Stimulated activated effector memory CD8-positive, alpha-beta T cell treated with anti-CD3 and anti-CD28 coated beads, Interleukin-12 subunit alpha, Interleukin-12 subunit beta, amount 100 ng/mL, for 72 hours (primary cell): ENCODE data around the gene NECTIN1.
"Not testable (repeated sequence)": the region's sequence is repeated elsewhere in the genome, so short reads cannot be mapped to it uniquely, and the experiment has no call there.

Source experiments
- ATAC-seq: fragments of 150-1000 bp; cut with Tn5 transposase; 2 replicates; pipeline ENCODE4 v1.10.0; 2021
- DNase-seq, 2 donors: peaks; one replicate each; pipeline ENCODE4 v3.0.0; 2021 to 2022; ENCODE audit warnings: low spot score in 2 of 2
- H3K27ac Mint-ChIP-seq: one replicate; pipeline ENCODE4 v1.8.0; 2022; ENCODE audit warnings: mild to moderate bottlenecking, mixed read lengths
- H3K36me3 Mint-ChIP-seq: one replicate; pipeline ENCODE4 v1.8.0; 2022; ENCODE audit warnings: mild to moderate bottlenecking, mixed read lengths
- H3K4me1 Mint-ChIP-seq: one replicate; pipeline ENCODE4 v1.8.0; 2022; ENCODE audit warnings: mixed read lengths
- H3K4me3 Mint-ChIP-seq: one replicate; pipeline ENCODE4 v1.8.0; 2022; ENCODE audit warnings: mild to moderate bottlenecking, mixed read lengths
- H3K9me3 Mint-ChIP-seq: one replicate; pipeline ENCODE4 v1.8.0; 2022; ENCODE audit warnings: mixed read lengths

Gene NECTIN1

DNA sequence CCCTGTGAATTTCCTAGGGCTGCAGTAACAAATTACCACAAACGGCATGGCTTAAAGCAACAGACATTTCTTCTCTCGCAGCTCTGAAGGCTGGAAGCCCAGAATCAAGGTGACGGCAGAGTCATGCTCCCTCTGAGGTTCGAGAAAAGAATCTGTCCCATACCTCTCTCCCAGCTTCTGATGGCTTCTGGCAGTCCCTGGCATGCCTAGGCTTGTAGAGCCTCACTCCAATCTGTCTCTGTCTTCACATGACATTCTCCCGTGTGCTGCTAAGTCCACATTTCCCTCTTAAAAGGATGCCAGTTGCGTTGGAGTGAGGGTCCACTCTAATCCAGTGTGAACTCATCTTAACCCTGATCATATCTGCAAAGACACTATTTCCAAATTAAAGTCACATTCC, 116.2 kb downstream of the NECTIN1 start:
- H3K4me1 Mint-ChIP-seq: peaks cover 4% of the 10 kb centered on the region
- H3K27ac Mint-ChIP-seq: no peak overlapping the region
- no peaks in the 10 kb centered on the region for H3K36me3 Mint-ChIP-seq
- no peak overlapping the region for H3K4me3 Mint-ChIP-seq
- ATAC-seq: no peak
- H3K9me3 Mint-ChIP-seq: no peaks in the 10 kb centered on the region
- DNase-seq: no peak

DNA sequence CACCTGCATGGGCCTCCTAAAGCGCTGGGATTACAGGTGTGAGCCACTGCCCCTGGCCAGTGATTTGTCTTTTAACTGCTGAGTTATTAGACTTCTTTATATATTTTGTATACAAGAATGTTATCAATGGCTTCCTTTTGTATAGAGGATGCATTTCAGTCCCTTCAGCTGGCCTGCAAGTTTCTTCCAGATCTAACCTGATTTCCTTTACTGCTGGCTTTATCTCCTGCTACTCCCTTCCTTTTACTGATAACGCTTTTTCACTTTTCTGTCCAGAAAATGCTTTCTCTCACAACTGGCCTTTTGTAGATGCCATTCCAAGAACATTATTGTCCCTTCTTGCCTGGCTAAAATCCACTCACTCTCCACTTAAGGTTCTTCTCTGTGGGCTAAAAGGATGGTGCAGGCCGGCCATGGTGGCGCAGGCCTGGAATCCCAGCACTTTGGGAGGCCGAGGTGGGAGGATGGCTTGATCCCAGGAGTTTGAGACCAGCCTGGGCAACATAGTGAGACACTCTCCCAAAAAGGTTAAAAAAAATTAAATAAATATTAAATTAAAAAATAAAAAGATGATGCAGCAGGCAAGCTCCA, 118.1 kb downstream of the NECTIN1 start:
- H3K4me1 Mint-ChIP-seq: peaks cover under 1% of the 10 kb centered on the region
- DNase-seq (no peak), ATAC-seq (no peak)
- no peaks in the 10 kb centered on the region for H3K9me3 Mint-ChIP-seq
- no peak overlapping the region for H3K27ac Mint-ChIP-seq
- no peak overlapping the region for H3K4me3 Mint-ChIP-seq
- H3K36me3 Mint-ChIP-seq: no peaks in the 10 kb centered on the region

DNA sequence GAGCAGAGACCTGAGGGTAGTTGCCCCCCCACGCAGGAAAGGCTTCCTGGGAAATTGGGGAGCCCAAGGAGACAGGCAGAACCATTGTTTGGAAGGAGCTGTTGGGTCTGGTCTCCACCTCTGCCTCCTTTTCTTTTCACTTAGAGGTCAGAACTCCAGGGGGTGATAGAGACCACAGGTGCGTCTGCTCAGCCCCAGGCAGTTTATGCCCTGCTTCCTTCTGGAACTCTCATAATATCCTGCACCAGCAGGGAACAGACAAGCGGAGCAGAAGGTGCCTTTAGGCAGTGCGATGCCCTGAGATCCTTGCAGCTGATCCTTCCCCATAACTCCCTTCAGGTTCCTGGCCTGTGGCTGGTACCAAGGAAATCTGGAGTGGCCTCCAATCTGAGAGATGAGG, 120.2 kb downstream of the NECTIN1 start:
- H3K4me3 Mint-ChIP-seq: no peak overlapping the region
- no peak overlapping the region for H3K27ac Mint-ChIP-seq

DNA sequence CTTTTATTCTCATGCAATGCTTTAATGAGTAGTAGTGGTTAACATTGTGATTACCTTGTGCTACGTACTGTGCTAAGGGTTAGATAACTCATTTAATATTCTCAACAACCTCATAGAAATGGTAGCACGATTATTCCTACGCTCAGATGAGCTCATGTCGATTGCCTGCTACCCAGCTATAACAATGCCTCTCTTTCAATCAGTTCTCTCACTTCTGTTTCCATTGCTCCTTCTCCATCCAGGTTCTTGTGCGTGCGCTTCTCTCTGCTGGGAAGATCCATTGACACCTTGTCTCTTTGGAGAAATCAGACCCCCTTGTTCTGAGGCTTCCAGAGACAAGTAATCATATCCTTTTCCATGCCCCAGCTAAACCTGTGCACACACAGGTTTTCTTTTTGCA, 120.8 kb downstream of the NECTIN1 start:
- H3K4me1 Mint-ChIP-seq: no peaks in the 10 kb centered on the region
- H3K9me3 Mint-ChIP-seq: no peaks in the 10 kb centered on the region
- no peak overlapping the region for H3K4me3 Mint-ChIP-seq
- DNase-seq (no peak), ATAC-seq (no peak)
- no peak overlapping the region for H3K27ac Mint-ChIP-seq
- H3K36me3 Mint-ChIP-seq: no peaks in the 10 kb centered on the region

More for the DNA sequence above, 120.2 kb downstream of the NECTIN1 start:
- Mint-ChIP-seq H3K9me3 (no peaks in the 10 kb centered on the region), H3K36me3 (no peaks in the 10 kb centered on the region), H3K4me1 (no peaks in the 10 kb centered on the region)
- ATAC-seq: no peak
- no peak for DNase-seq

DNA sequence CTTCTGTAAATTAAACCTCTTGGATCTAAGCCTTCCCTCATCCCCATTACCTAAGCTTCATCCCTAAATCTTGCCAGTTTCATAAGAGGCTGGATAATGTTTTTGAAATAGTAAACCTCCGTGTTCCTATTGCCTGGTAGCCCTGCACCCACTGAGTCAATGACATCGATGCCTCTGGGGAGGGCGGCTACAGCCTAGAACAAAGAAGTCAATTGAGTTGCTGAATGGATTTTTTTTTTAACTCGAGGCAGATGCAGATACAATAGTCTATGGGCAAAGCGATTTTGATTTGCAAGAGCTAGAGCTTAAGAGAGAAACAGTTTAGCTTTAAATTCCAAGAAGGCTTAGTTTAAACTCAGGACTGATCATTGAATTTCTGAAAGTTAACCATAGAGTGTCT, 121.3 kb downstream of the NECTIN1 start:
- ATAC-seq (no peak), DNase-seq (no peak)
- no peaks in the 10 kb centered on the region for H3K4me1 Mint-ChIP-seq
- no peaks in the 10 kb centered on the region for H3K36me3 Mint-ChIP-seq
- H3K27ac Mint-ChIP-seq: no peak overlapping the region
- H3K9me3 Mint-ChIP-seq: no peaks in the 10 kb centered on the region
- H3K4me3 Mint-ChIP-seq: no peak overlapping the region

DNA sequence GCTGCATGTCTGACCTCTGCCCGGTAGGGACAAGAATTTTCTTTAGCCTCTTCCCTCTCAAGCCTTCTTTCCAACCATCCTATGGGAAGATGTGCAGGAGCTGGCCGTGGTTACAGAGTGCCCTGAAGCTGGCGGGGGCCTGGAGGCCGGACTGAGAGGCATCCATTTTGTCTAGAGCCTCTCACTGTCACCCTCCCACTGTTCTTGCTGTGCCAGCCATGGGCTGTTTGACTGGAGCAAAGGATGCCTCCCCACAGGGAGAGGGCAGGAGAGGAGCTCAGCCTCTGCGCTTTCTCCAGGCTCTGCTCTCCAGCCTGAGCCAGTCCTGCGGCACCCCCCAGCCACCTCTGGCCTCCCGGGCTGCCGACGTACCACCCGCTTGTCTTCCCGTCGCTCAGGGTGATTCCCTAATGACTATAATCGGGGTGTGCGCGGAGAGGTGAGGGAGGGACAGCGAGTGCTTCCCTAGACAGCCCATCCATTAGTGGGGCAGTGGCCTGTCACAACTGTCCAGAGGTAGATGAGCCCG, 123.8 kb downstream of the NECTIN1 start:
- no peaks in the 10 kb centered on the region for H3K9me3 Mint-ChIP-seq
- no peak for DNase-seq
- ATAC-seq: peak; percentile 43
- H3K4me1 Mint-ChIP-seq: no peaks in the 10 kb centered on the region
- H3K27ac Mint-ChIP-seq: no peak overlapping the region
- no peak overlapping the region for H3K4me3 Mint-ChIP-seq
- no peaks in the 10 kb centered on the region for H3K36me3 Mint-ChIP-seq

DNA sequence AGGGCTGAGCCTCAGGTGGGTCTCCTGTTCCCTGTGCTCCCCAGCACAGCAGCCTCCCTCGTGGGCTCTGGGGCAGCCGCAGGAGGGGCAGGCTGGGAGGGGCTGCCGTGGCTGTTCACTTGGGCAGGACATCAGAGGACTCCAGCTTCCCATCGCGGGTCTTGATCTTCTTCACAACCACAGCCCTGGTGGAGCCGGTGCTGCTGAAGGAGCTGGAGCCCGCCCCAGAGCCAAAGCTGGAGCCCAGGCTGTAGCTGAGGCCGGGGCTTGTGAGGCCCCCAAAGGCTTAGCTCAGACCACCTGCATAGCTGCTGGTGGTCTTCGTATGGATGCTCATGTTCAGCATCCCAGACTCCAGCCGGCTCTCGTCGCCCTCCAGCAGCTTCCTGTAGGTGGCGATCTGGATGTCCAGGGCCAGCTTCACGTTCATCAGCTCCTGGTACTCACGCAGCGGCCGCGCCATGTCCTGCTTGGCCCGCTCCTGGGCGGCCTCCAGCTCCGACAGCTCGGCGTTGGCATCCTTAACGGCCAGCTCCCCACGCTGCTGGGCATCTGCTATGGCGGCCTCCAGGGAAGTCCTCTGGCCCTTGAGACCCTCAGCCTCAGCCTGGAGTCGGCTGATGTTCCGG, 126.1 kb downstream of the NECTIN1 start:
- DNase-seq (no peak), ATAC-seq (no peak)
- H3K27ac Mint-ChIP-seq: no peak overlapping the region
- H3K9me3 Mint-ChIP-seq: no peaks in the 10 kb centered on the region
- H3K4me1 Mint-ChIP-seq: no peaks in the 10 kb centered on the region
- H3K36me3 Mint-ChIP-seq: no peaks in the 10 kb centered on the region
- no peak overlapping the region for H3K4me3 Mint-ChIP-seq

DNA sequence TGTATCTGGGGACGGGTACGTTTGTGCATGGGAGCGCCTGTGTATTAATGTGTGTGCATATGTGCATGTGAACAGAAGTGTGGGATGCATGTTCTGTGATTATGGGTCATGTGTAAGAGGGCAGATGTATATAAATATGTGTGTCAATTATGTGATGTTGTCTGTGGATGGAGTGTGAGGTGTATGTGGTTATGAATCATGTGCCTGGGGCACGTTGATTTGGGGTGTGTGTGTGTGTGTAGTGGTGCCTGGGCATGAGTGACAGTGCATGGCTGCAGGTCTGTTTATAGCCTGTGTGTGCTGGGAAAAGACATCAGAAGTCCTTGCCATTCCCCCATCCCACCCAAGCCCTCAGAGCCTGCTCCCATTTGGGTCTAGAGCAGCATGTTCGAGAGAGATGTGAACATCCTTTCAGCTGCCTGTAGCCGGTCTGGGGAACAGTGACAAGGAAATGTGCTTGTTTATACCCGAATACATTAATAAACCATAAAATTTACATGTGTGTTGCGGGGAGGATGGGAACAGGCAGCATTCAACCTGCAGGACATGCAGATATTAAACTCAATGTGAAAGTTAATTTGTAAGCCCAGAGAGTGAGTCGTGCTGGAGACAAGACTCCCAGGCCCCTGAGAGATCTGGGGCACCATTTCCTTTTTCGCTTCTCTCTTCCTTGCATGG, 129.0 kb downstream of the NECTIN1 start:
- H3K4me1 Mint-ChIP-seq: no peaks in the 10 kb centered on the region
- H3K4me3 Mint-ChIP-seq: no peak overlapping the region
- no peak for ATAC-seq
- no peaks in the 10 kb centered on the region for H3K36me3 Mint-ChIP-seq
- DNase-seq: no peak
- no peak overlapping the region for H3K27ac Mint-ChIP-seq
- H3K9me3 Mint-ChIP-seq: no peaks in the 10 kb centered on the region

GRCh38 chr11:119595941-119596340, 133.1 kb downstream of the NECTIN1 start:
- H3K27ac Mint-ChIP-seq, H3K4me3 Mint-ChIP-seq, H3K9me3 Mint-ChIP-seq, H3K36me3 Mint-ChIP-seq, H3K4me1 Mint-ChIP-seq, ATAC-seq, DNase-seq: not testable (repeated sequence)

GRCh38 chr11:119594639-119595249, 134.3 kb downstream of the NECTIN1 start:
- no peak for DNase-seq
- Mint-ChIP-seq H3K4me3 (no peak overlapping the region), H3K4me1 (no peaks in the 10 kb centered on the region), H3K36me3 (no peaks in the 10 kb centered on the region), H3K9me3 (no peaks in the 10 kb centered on the region), H3K27ac (no peak overlapping the region)
- ATAC-seq: no peak

- Mint-ChIP-seq H3K4me3 (no peak overlapping the region), H3K9me3 (no peaks in the 10 kb centered on the region), H3K27ac (no peak overlapping the region), H3K4me1 (no peaks in the 10 kb centered on the region), H3K36me3 (no peaks in the 10 kb centered on the region)
- no peak for DNase-seq
- no peak for ATAC-seq
Observed at GRCh38 chr11:119593346-119593745, 135.7 kb downstream of the NECTIN1 start.

DNA sequence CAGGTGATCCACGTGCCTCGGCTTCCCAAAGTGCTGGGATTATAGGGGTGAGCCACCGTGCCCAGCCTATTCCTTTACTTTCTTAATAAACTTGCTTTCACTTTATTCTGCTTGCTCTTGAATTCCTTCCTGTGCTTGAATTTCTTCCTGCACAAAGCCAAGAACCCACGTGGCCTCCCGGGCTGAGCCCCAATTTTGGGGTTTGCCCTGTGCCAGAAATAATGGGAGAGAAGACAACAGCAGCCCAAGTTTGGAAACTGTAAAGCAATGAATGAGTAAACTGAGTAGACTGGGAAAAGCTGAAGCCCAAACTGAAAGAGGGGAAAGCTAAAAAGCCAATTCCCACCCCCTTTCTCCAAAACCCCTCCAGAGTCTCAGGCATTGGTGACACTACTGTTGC, 136.4 kb downstream of the NECTIN1 start:
- ATAC-seq (no peak), DNase-seq (no peak)
- Mint-ChIP-seq H3K36me3 (no peaks in the 10 kb centered on the region), H3K9me3 (no peaks in the 10 kb centered on the region), H3K4me1 (no peaks in the 10 kb centered on the region), H3K27ac (no peak overlapping the region), H3K4me3 (no peak overlapping the region)

DNA sequence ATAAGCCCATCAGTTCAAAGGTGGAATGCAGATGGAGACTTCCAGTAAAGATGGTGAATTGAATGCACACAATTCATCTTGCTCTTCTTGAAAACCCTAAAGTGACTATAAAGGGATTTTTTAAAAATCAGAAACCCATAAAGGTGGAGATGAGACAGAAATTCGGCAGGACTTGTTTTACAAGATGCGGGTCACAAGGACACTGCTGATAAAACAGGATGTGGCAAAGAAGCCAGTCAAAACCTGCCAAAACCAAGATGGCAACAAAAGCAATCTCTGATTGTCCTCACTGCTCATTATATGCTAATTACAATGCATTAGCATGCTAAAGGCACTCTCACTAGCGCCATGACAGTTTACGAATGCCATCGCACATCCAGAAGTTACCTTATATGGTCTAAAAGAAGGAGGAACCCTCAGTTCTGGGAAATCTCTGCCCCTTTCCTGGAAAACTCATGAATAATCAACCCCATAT, 137.1 kb downstream of the NECTIN1 start:
- H3K9me3 Mint-ChIP-seq: no peaks in the 10 kb centered on the region
- ATAC-seq (no peak), DNase-seq (no peak)
- no peaks in the 10 kb centered on the region for H3K4me1 Mint-ChIP-seq
- no peaks in the 10 kb centered on the region for H3K36me3 Mint-ChIP-seq
- no peak overlapping the region for H3K27ac Mint-ChIP-seq
- H3K4me3 Mint-ChIP-seq: no peak overlapping the region

DNA sequence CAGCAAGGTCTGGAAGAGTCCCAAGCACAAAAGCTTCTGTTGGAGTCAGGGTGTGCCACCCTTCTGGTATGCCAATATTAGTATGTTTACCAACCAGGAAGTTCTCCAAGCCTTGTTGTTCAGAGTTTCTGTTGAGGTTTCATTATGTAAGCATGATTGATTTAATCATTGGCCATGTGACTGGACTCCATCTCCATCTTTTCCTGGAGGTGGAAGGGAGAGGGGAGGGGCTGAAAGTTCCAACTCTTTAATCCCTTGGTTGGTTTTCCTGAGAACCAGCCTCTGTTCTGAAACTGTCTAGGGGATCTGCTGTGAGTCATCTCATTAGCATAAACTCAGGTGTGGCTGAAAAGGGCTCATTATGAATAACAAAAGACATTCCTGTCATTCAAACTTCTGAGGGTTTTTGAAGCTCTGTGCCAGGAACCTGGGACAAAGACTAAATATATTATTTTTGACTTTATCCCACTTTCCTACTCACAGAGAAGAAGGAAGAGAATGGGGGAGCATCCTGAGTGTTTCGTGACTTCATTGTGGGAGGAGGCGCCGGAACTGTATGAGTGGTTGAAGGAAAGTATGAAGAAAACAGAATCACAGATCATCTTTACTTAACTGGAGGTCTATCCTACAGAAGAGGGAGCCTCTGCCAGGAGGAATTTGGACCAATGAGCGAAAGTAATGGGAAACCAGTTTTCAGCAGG, 138.2 kb downstream of the NECTIN1 start:
- H3K4me3 Mint-ChIP-seq: no peak overlapping the region
- H3K4me1 Mint-ChIP-seq: no peaks in the 10 kb centered on the region
- no peak for ATAC-seq
- H3K9me3 Mint-ChIP-seq: no peaks in the 10 kb centered on the region
- H3K36me3 Mint-ChIP-seq: no peaks in the 10 kb centered on the region
- DNase-seq: no peak
- no peak overlapping the region for H3K27ac Mint-ChIP-seq

DNA sequence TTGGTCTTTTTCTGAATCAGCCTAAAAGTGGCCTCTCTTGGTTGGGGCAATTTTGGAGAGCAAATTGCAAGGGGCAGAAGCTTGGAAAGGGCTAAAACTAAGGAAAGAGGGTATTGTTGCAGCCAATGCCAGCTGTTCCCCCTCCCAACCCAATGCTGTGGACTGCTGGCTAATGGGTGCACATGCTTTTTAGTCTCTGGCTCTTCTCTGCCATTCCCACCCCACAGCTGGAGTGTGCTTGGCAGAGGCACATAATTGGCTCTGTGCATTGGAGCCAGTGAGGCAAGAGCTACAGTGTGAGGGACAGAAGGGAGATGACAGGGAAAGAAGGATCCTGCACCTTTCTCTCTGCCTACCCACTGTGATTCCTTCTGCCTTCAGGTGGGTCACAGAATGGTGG, 140.0 kb downstream of the NECTIN1 start:
- Mint-ChIP-seq H3K9me3 (no peaks in the 10 kb centered on the region), H3K36me3 (no peaks in the 10 kb centered on the region), H3K4me1 (peaks cover 8% of the 10 kb centered on the region), H3K4me3 (no peak overlapping the region), H3K27ac (no peak overlapping the region)
- DNase-seq: no peak
- no peak for ATAC-seq
